GM12878 (cell line): ENCODE measurements around the gene CREG2. TPM values are rescaled to one million over a fixed set of nuclear protein-coding genes. Genes with fewer than 3 reads are reported as not detected.

Experiments used
- ATAC-seq: fragments of 200-7000 bp; cut with Tn5 transposase; 3 replicates; pipeline ENCODE4 v1.9.1; 2020; ENCODE audit warnings: mild to moderate bottlenecking, moderate library complexity
- BruUV-seq: library from RNA; stranded (reverse); fragments of 400-500 nt; replicated peaks from 2 replicates; lab custom pipeline; 2021; lab: Mats Ljungman, UMichigan
- CTCF ChIA-PET: fragments of 300-600 bp; sonication (Branson Sonifier 250); formaldehyde crosslinking; extraction: SDS; loops from one replicate; lab custom pipeline; 2021; ENCODE audit warnings: inconsistent platforms; lab: Yijun Ruan, JAX
- POLR2A ChIA-PET: fragments of 350-600 bp; formaldehyde crosslinking; extraction: SDS; loops from one replicate; lab custom pipeline; 2021; ENCODE audit warnings: inconsistent platforms; lab: Charles Lee
- RAD21 ChIA-PET: fragments of 300-600 bp; sonication (Branson Sonifier 250); formaldehyde crosslinking; loops from one replicate; lab custom pipeline; 2023; ENCODE audit warnings: antibody characterized with exemption; ENCODE audit not compliant: unreplicated experiment; lab: Charles Lee
- SMC1A ChIA-PET: fragments of 300-600 bp; sonication (Branson Sonifier 250); formaldehyde crosslinking; loops from one replicate; lab custom pipeline; 2023; ENCODE audit not compliant: unreplicated experiment, uncharacterized antibody; lab: Charles Lee
- DNase-seq: peaks from one replicate; pipeline ENCODE4 v3.0.0-alpha.2; 2011; ENCODE audit warnings: low read depth, low spot score
- FAIRE-seq: peaks from 3 replicates; lab custom pipeline; 2011; peaks lifted over from hg19 to GRCh38; lab: Jason Lieb, UNC
- H2AFZ ChIP-seq: 2 replicates; pipeline ENCODE4 v1.6.0; 2011; ENCODE audit warnings: low read depth, low read length, control low read depth; ENCODE audit not compliant: control insufficient read depth
- H3K27ac ChIP-seq: 2 replicates; pipeline ENCODE4 v1.5.1; 2011; ENCODE audit warnings: control low read depth; ENCODE audit not compliant: control insufficient read depth, insufficient read depth
- H3K27me3 ChIP-seq, 2 experiments: replicated peaks in 1 of 2; 2 replicates each; pipeline versions ENCODE4 v1.6.0 to v1.6.1; 2011; ENCODE audit warnings: low read length in 1 of 2; ENCODE audit not compliant: control insufficient read depth in 2 of 2, insufficient read depth in 2 of 2
- H3K36me3 ChIP-seq, 2 experiments: 2 replicates each; pipeline ENCODE4 v1.5.1; 2011; ENCODE audit warnings: low read length in 1 of 2; ENCODE audit not compliant: control insufficient read depth in 2 of 2, insufficient read depth in 2 of 2
- H3K4me1 ChIP-seq: 2 replicates; pipeline ENCODE4 v1.6.1; 2011; ENCODE audit warnings: mild to moderate bottlenecking, low read length, moderate library complexity, mixed read lengths; ENCODE audit not compliant: control insufficient read depth, insufficient read depth
- H3K4me2 ChIP-seq: 2 replicates; pipeline ENCODE4 v1.6.0; 2011; ENCODE audit warnings: control low read depth; ENCODE audit not compliant: control insufficient read depth, insufficient read depth
- H3K4me3 ChIP-seq: fragments of 200-600 bp; sonication (generic); 2 replicates; pipeline ENCODE4 v1.5.1; 2016
- H3K79me2 ChIP-seq: 2 replicates; pipeline ENCODE4 v1.6.0; 2011; ENCODE audit warnings: low read length; ENCODE audit not compliant: control insufficient read depth, insufficient read depth
- H3K9ac ChIP-seq: 2 replicates; pipeline ENCODE4 v1.8.0; 2011; ENCODE audit warnings: low read length, control low read depth, mixed read lengths; ENCODE audit not compliant: control insufficient read depth, insufficient read depth
- H3K9me3 ChIP-seq: replicated peaks from 3 replicates; pipeline ENCODE4 v1.5.1; 2011; ENCODE audit warnings: mild to moderate bottlenecking, low read length; ENCODE audit not compliant: control insufficient read depth, insufficient read depth
- H4K20me1 ChIP-seq: 2 replicates; pipeline ENCODE4 v1.6.0; 2011; ENCODE audit not compliant: control insufficient read depth, insufficient read depth
- ASH2L ChIP-seq: fragments of 300-600, 200-600 bp; sonication (generic); IDR thresholded peaks from 2 replicates; pipeline ENCODE4 v1.6.1; 2017; ENCODE audit warnings: low read depth, mild to moderate bottlenecking, borderline replicate concordance
- BMI1 ChIP-seq: fragments of 450-650 bp; IDR thresholded peaks from 2 replicates; pipeline ENCODE4 v1.6.1; 2016; ENCODE audit warnings: mild to moderate bottlenecking, moderate library complexity, borderline replicate concordance
- CHD1 ChIP-seq: IDR thresholded peaks from 2 replicates; pipeline ENCODE4 v1.6.1; 2012; ENCODE audit warnings: low read depth, low read length, improper control_type of control experiment
- E2F4 ChIP-seq: IDR thresholded peaks from 2 replicates; pipeline ENCODE4 v1.6.1; 2012; ENCODE audit warnings: low read depth, low read length, improper control_type of control experiment
- EP300 ChIP-seq, 2 experiments: fragments of 150-350 bp in 1 of 2; IDR thresholded peaks; 2 replicates each; pipeline ENCODE4 v1.6.1; 2011 to 2012; ENCODE audit warnings: low read depth in 2 of 2, low read length in 2 of 2, borderline replicate concordance in 1 of 2, improper control_type of control experiment in 1 of 2, inconsistent platforms in 1 of 2; ENCODE audit not compliant: control insufficient read depth in 1 of 2
- HDGF ChIP-seq: fragments of 450-650 bp; IDR thresholded peaks from 2 replicates; pipeline ENCODE4 v1.6.1; 2016; ENCODE audit warnings: antibody characterized with exemption
- PAX5 ChIP-seq: IDR thresholded peaks from 2 replicates; pipeline ENCODE4 v1.6.1; 2011; ENCODE audit warnings: low read depth, low read length, borderline replicate concordance
- RAD21 ChIP-seq: IDR thresholded peaks from 2 replicates; pipeline ENCODE4 v1.6.1; 2011; ENCODE audit warnings: mild to moderate bottlenecking, low read depth, low read length, moderate library complexity; ENCODE audit not compliant: insufficient read depth
- SIX5 ChIP-seq: IDR thresholded peaks from 2 replicates; pipeline ENCODE4 v1.6.1; 2011; ENCODE audit warnings: mild to moderate bottlenecking, low read depth, low read length, moderate library complexity; ENCODE audit not compliant: severe bottlenecking
- SRF ChIP-seq, 2 experiments: IDR thresholded peaks; 2 replicates each; pipeline ENCODE4 v1.6.1; 2011; ENCODE audit warnings: low read depth in 2 of 2, low read length in 2 of 2, mild to moderate bottlenecking in 1 of 2, moderate library complexity in 1 of 2
- STAT3 ChIP-seq: IDR thresholded peaks from 2 replicates; pipeline ENCODE4 v1.6.1; 2011; ENCODE audit warnings: low read depth, low read length, improper control_type of control experiment
- ZBED1 ChIP-seq: IDR thresholded peaks from 2 replicates; pipeline ENCODE4 v1.6.1; 2016; ENCODE audit warnings: borderline replicate concordance
- ZNF384 ChIP-seq: IDR thresholded peaks from 2 replicates; pipeline ENCODE4 v1.6.1; 2012; ENCODE audit warnings: low read depth, mild to moderate bottlenecking, low read length, improper control_type of control experiment, borderline replicate concordance
- ZNF622 ChIP-seq: fragments of 450-650 bp; IDR thresholded peaks from 2 replicates; pipeline ENCODE4 v1.6.1; 2017; ENCODE audit warnings: mild to moderate bottlenecking, inconsistent platforms
- WGBS: methylation state at CpG from one replicate; pipeline ENCODE4 v1.1.6; 2016; ENCODE audit warnings: low lambda C conversion rate; ENCODE audit not compliant: insufficient replicate concordance, insufficient coverage; ENCODE audit errors: missing lambda C conversion rate; 5-methylcytosine and 5-hydroxymethylcytosine counted together
- in situ Hi-C: fragments of 300-500 bp; cut with MboI; formaldehyde crosslinking; loops from 9 replicates; pipeline ENCODE4 v1.14.3; 2018; ENCODE audit warnings: mixed read lengths
- intact Hi-C: fragments of 100-400 bp; cut with micrococcal nuclease; formaldehyde crosslinking; loops from one replicate; pipeline ENCODE4 v1.14.2; 2022; ENCODE audit not compliant: unreplicated experiment
- polyA plus RNA-seq, 11 experiments: library from polyadenylated mRNA; depleted of rRNA in 4 of 11; unstranded in 6 of 11; stranded (reverse) in 5 of 11; fragments of >200 nt; fragmentation: Nextera tagmentation in 4 of 11; fragmentation: Illumina TruSeq in 1 of 11; extraction: Ambion mirVana in 4 of 11; extraction: Trizol in 1 of 11; gene quantifications; 1 replicate in 1 of 11; 2 replicates in 10 of 11; pipeline versions ENCODE4 v1.2.1 to v1.2.3, GENCODE V29; 2011 to 2016; ENCODE audit warnings: inconsistent platforms in 2 of 11, missing spikeins in 2 of 11, low read depth in 1 of 11
- total RNA-seq, 4 experiments: library from RNA; depleted of rRNA in 3 of 4; stranded (reverse); fragments of >200 nt in 3 of 4; fragmentation: Illumina TruSeq in 1 of 4; extraction: Trizol in 1 of 4; gene quantifications; 2 replicates each; pipeline versions ENCODE4 v1.2.1 to v1.2.3, GENCODE V29; 2013 to 2021
- TF ChIP-seq, protein P1 (sequence below): fragments of 450-650 bp; IDR thresholded peaks from 2 replicates; pipeline ENCODE4 v1.6.1; 2018; ENCODE audit warnings: borderline replicate concordance, mild to moderate bottlenecking; ENCODE audit not compliant: partially characterized antibody

The CREG2 gene
- total and polyA plus RNA-seq, 10 of the 15 experiments (the other 5 are each of a cell fraction or from before 2014, with no cell fraction given) = not detected

DNA sequence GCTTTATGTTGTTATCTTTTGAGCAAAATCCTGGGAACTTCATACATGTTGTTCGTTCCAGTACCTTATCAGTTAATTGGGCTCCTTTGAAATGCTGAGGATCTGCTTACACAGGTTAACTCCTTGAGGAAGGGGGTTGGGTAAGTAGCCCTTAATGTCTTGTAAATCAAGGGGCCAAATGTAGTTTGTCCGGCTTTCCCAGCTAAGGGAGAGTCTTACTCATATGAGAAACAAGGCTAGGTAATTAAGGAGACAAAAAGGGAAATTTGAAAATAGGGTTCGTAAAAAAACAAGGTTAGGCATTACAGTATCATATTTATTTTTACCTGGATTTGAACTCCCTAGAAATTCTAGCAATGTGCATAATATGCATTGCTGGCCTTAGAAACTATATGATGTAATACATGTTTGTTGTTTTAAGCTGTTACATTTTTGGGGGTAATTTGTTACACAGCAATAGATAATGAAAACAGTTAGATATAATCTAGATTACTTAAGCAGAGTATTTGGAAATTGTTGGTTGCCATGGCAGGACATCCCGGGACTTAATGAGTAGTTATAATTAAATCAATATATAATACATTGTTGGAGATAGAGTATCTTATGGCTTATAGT, 47.9 kb downstream of the CREG2 start:
- in situ Hi-C loops (no loop called here), intact Hi-C loops (no loop called here)
- POLR2A ChIA-PET = no interaction called here
- RAD21 ChIA-PET = no interaction called here
- no peaks in the 10 kb centered on the region for H3K9me3 ChIP-seq
- no peak for FAIRE-seq
- DNase-seq = no peak
- no peaks in the 10 kb centered on the region for H3K4me1 ChIP-seq
- SMC1A ChIA-PET = no interaction called here
- TF ChIP-seq EP300 (IDR thresholded peaks at IDR 0.05; ENCODE audit: borderline replicate concordance in 1 of 2, control insufficient read depth in 1 of 2, low read depth in 2 of 2, low read length in 2 of 2) (no peak), SIX5 (no peak), ZBED1 (no peak), ZNF622 (no peak), HDGF (no peak)
- H3K9ac ChIP-seq = no peak overlapping the region
- no peak overlapping the region for H3K27ac ChIP-seq
- CTCF ChIA-PET = interaction anchor here (1.5 kb wide), 1 partner anchor 10 kb away, joined by 7 read pairs; no protein-coding TSS in a partner anchor
- H4K20me1 ChIP-seq = no peaks in the 10 kb centered on the region
- H3K27me3 ChIP-seq = peaks cover 0 to 3% of the 10 kb centered on the region in 2 experiments; a peak in 2 of 4 replicates
- H3K4me2 ChIP-seq = no peak overlapping the region
- no peaks in the 10 kb centered on the region for H3K79me2 ChIP-seq
- no peak overlapping the region for H3K4me3 ChIP-seq
- 24% methylated on average over 4 of the region's 4 CpGs for WGBS
- H2AFZ ChIP-seq = no peak overlapping the region
- ATAC-seq = no peak
- H3K36me3 ChIP-seq = no peaks in the 10 kb centered on the region
- BruUV-seq = no TSS peak

- FAIRE-seq (no peak), DNase-seq (no peak), ATAC-seq (no peak)
- SMC1A ChIA-PET = no interaction called here
- H3K27ac ChIP-seq = no peak overlapping the region
- POLR2A ChIA-PET = no interaction called here
- no peak overlapping the region for H3K4me2 ChIP-seq
- in situ Hi-C loops = no loop called here
- H2AFZ ChIP-seq = no peak overlapping the region
- no peaks in the 10 kb centered on the region for H3K79me2 ChIP-seq
- no peaks in the 10 kb centered on the region for H3K9me3 ChIP-seq
- CTCF ChIA-PET = interaction anchor here (1.0 kb wide), 1 partner anchor 10 kb away, joined by 4 read pairs; no protein-coding TSS in a partner anchor
- H3K4me3 ChIP-seq = no peak overlapping the region
- RAD21 ChIA-PET = no interaction called here
- intact Hi-C loops = no loop called here
- H3K27me3 ChIP-seq = peaks cover 0 to 3% of the 10 kb centered on the region in 2 experiments; a peak in 2 of 4 replicates
- H3K36me3 ChIP-seq = no peaks in the 10 kb centered on the region
- no TSS peak for BruUV-seq
- H3K4me1 ChIP-seq = no peaks in the 10 kb centered on the region
- WGBS = 13% methylated on average over 2 of the region's 2 CpGs
- no peaks in the 10 kb centered on the region for H4K20me1 ChIP-seq
- no peak overlapping the region for H3K9ac ChIP-seq
- no peak for TF ChIP-seq RAD21
- TF ChIP-seq SRF (IDR thresholded peaks at IDR 0.05; ENCODE audit: low read depth in 2 of 2, low read length in 2 of 2) = no peak
- TF ChIP-seq, protein P1, sequence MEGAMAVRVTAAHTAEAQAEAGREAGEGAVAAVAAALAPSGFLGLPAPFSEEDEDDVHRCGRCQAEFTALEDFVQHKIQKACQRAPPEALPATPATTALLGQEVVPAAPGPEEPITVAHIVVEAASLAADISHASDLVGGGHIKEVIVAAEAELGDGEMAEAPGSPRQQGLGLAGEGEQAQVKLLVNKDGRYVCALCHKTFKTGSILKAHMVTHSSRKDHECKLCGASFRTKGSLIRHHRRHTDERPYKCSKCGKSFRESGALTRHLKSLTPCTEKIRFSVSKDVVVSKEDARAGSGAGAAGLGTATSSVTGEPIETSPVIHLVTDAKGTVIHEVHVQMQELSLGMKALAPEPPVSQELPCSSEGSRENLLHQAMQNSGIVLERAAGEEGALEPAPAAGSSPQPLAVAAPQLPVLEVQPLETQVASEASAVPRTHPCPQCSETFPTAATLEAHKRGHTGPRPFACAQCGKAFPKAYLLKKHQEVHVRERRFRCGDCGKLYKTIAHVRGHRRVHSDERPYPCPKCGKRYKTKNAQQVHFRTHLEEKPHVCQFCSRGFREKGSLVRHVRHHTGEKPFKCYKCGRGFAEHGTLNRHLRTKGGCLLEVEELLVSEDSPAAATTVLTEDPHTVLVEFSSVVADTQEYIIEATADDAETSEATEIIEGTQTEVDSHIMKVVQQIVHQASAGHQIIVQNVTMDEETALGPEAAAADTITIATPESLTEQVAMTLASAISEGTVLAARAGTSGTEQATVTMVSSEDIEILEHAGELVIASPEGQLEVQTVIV = no peak
- TF ChIP-seq ASH2L = no peak
- TF ChIP-seq E2F4 = no peak
- no peak for TF ChIP-seq CHD1
- TF ChIP-seq STAT3 = no peak
- no peak for TF ChIP-seq BMI1
- no peak for TF ChIP-seq PAX5
- TF ChIP-seq ZNF384 = no peak
Observed at GRCh38 chr2:101337877-101338276, 49.4 kb downstream of the CREG2 start.
